ENCODE results near the gene KHK. TPM values are rescaled to one million over a fixed set of nuclear protein-coding genes. Genes with fewer than 3 reads are reported as not detected.

The KHK gene
- total RNA-seq, 4 donors from 2014 or later: 2.8 to 6.3 (median 3.8) TPM

- Histone ChIP-seq H3K36me3 (no peaks in the 10 kb centered on the region), H3K27ac (no peak overlapping the region), H3K4me3 (no peak overlapping the region), H3K27me3 (peaks cover 3% of the 10 kb centered on the region), H3K4me1 (no peaks in the 10 kb centered on the region), H3K9me3 (no peaks in the 10 kb centered on the region)
- 79% methylated on average over 2 of the region's 2 CpGs for WGBS
- TF ChIP-seq CTCF (IDR thresholded peaks at IDR 0.05) (no peak), EP300 (IDR thresholded peaks at IDR 0.05) (no peak), POLR2A (IDR thresholded peaks at IDR 0.05) (no peak), POLR2AphosphoS5 (IDR thresholded peaks at IDR 0.05) (no peak)
- DNase-seq (ENCODE audit: low spot score in 2 of 2): no peak
These were observed 59.1 kb downstream of the KHK start for GRCh38 chr2:27145682-27146081.

- peaks cover 3% of the 10 kb centered on the region for H3K27me3 ChIP-seq
- no peak overlapping the region for H3K27ac ChIP-seq
- H3K4me3 ChIP-seq: no peak overlapping the region
- TF ChIP-seq EP300 (IDR thresholded peaks at IDR 0.05) (no peak), POLR2A (IDR thresholded peaks at IDR 0.05) (no peak), CTCF (IDR thresholded peaks at IDR 0.05) (no peak), POLR2AphosphoS5 (IDR thresholded peaks at IDR 0.05) (no peak)
- no peaks in the 10 kb centered on the region for H3K4me1 ChIP-seq
- DNase-seq (ENCODE audit: low spot score in 2 of 2): no peak
- 92% methylated on average over 8 of the region's 8 CpGs for WGBS
- H3K9me3 ChIP-seq: no peaks in the 10 kb centered on the region
- no peaks in the 10 kb centered on the region for H3K36me3 ChIP-seq
These were observed 61.4 kb downstream of the KHK start for GRCh38 chr2:27147935-27148334.

- Histone ChIP-seq H3K4me3 (no peak within 1 kb of the TSS), H3K36me3 (no peaks in the 10 kb centered on the region), H3K27me3 (peaks cover 3% of the 10 kb centered on the region), H3K9me3 (no peaks in the 10 kb centered on the region), H3K27ac (no peak within 1 kb of the TSS), H3K4me1 (no peaks in the 10 kb centered on the region)
- 64% methylated on average over 4 of the region's 12 CpGs for WGBS
- TF ChIP-seq CTCF (IDR thresholded peaks at IDR 0.05) (no peak), EP300 (IDR thresholded peaks at IDR 0.05) (no peak), POLR2A (IDR thresholded peaks at IDR 0.05) (no peak), POLR2AphosphoS5 (IDR thresholded peaks at IDR 0.05) (no peak)
- peak in 1 of 2 donors; percentile 27 for DNase-seq (ENCODE audit: low spot score in 2 of 2)
These were observed 62.3 kb downstream of the KHK start, which contains the start of gene TCF23 for GRCh38 chr2:27148801-27149439. TSS of gene TCF23 (plus strand) at chr2:27149004. CDS start at chr2:27149134, 130 bp downstream.

- WGBS: 86% methylated on average over 11 of the region's 29 CpGs
These were observed 63.2 kb downstream of the KHK start for GRCh38 chr2:27149570-27150405.

More at GRCh38 chr2:27149570-27150405, 63.2 kb downstream of the KHK start:
- peaks cover 3% of the 10 kb centered on the region for H3K27me3 ChIP-seq
- H3K4me1 ChIP-seq: no peaks in the 10 kb centered on the region
- H3K9me3 ChIP-seq: no peaks in the 10 kb centered on the region
- TF ChIP-seq CTCF (IDR thresholded peaks at IDR 0.05) (no peak), EP300 (IDR thresholded peaks at IDR 0.05) (no peak), POLR2A (IDR thresholded peaks at IDR 0.05) (no peak), POLR2AphosphoS5 (IDR thresholded peaks at IDR 0.05) (no peak)
- no peaks in the 10 kb centered on the region for H3K36me3 ChIP-seq
- DNase-seq (ENCODE audit: low spot score in 2 of 2): no peak
- no peak overlapping the region for H3K27ac ChIP-seq
- no peak overlapping the region for H3K4me3 ChIP-seq

Other genes starting within 250 kb of the KHK start
- gene DPYSL5, start 238.6 kb upstream of the KHK start, total RNA-seq: not detected
- gene MAPRE3, start 116.1 kb upstream of the KHK start, total RNA-seq: 10 to 100 TPM; 29.5 to 57.5 (median 34.0) TPM
- 10 to 100 TPM; 39.2 to 56.3 (median 44.7) TPM for gene TMEM214, start 53.8 kb upstream of the KHK start, total RNA-seq
- gene AGBL5, start 35.1 kb upstream of the KHK start, total RNA-seq: 10 to 100 TPM; 15.3 to 18.9 (median 18.5) TPM
- gene OST4, start 15.1 kb upstream of the KHK start, total RNA-seq: 100 to 1,000 TPM in 3 of 4 donors, 10 to 100 TPM in 1; 70.8 to 225 (median 199) TPM
- gene EMILIN1, start 8.2 kb upstream of the KHK start, total RNA-seq: 10 to 100 TPM in 1 of 4 donors, 1 to 10 TPM in 3; 3.0 to 13.8 (median 5.8) TPM
- 1 to 10 TPM; 1.1 to 4.2 (median 2.6) TPM for gene CGREF1, start 32.4 kb downstream of the KHK start, total RNA-seq
- gene ABHD1, start 37.0 kb downstream of the KHK start, total RNA-seq: not detected
- 10 to 100 TPM; 40.0 to 55.3 (median 47.1) TPM for gene PREB, start 47.9 kb downstream of the KHK start, total RNA-seq
- not detected for gene PRR30, start 52.6 kb downstream of the KHK start, total RNA-seq
- under 1 TPM in 1 of 4 donors, not detected in 3; 0.11 TPM for gene TCF23, start 62.2 kb downstream of the KHK start, total RNA-seq
- 100 to 1,000 TPM; 109 to 177 (median 141) TPM for gene ATRAID, start 125.3 kb downstream of the KHK start, total RNA-seq
- gene SLC5A6, start 125.5 kb downstream of the KHK start, total RNA-seq: 10 to 100 TPM; 30.4 to 33.4 (median 33.1) TPM
- 10 to 100 TPM; 33.7 to 64.8 (median 42.1) TPM for gene CAD, start 130.6 kb downstream of the KHK start, total RNA-seq
- gene SLC30A3, start 176.3 kb downstream of the KHK start, total RNA-seq: not detected
- gene DNAJC5G, start 188.7 kb downstream of the KHK start, total RNA-seq: not detected
- not detected for gene TRIM54, start 195.7 kb downstream of the KHK start, total RNA-seq
- gene UCN, start 221.7 kb downstream of the KHK start, total RNA-seq: 1 to 10 TPM in 2 of 4 donors, not detected in 2; 2.1 to 3.9 TPM
- 10 to 100 TPM; 51.8 to 87.5 (median 68.4) TPM for gene MPV17, start 236.3 kb downstream of the KHK start, total RNA-seq

Measured in suprapubic skin (tissue), 4 donors.